Esophagus muscularis mucosa (tissue), 4 donors: ENCODE measurements around the gene ABTB2.

Source experiments
- EP300 ChIP-seq: sonication (generic); formaldehyde crosslinking; IDR thresholded peaks from one replicate; pipeline ENCODE4 v1.6.1; 2017; ENCODE audit warnings: antibody characterized with exemption
- POLR2AphosphoS5 ChIP-seq, 2 donors: sonication (generic); formaldehyde crosslinking; IDR thresholded peaks; one replicate each; pipeline ENCODE4 v1.6.1; 2017; ENCODE audit warnings: antibody characterized with exemption in 2 of 2
- TF ChIP-seq, protein P1 (sequence below), 3 experiments: fragments of 200-600 bp in 2 of 3; fragments of 450-650 bp in 1 of 3; sonication (generic) in 2 of 3; IDR thresholded peaks; one replicate each; pipeline ENCODE4 v1.5.1; 2017 to 2019; ENCODE audit warnings: antibody characterized with exemption in 3 of 3, mild to moderate bottlenecking in 2 of 3, moderate library complexity in 1 of 3

DNA sequence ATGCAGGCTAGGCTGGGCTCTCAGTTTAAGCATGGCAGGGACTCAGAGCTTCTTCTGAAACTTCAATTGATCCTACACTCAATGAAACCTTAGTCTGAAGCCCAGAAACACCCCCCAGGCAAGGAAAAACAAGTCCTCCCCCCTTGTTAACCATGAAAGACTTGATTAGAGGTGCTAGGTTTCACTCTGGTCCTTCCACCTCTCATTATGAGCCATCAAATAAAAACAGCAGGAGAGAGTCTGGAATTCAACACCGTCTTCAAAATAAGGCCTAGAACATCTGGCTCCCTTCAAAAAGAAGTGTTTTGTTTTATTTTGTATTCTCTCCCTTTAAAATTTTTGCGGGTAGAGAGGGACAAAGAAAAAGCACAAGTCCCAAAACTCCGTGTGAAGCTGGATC is 156.7 kb downstream of the ABTB2 start:
- TF ChIP-seq, protein P1, sequence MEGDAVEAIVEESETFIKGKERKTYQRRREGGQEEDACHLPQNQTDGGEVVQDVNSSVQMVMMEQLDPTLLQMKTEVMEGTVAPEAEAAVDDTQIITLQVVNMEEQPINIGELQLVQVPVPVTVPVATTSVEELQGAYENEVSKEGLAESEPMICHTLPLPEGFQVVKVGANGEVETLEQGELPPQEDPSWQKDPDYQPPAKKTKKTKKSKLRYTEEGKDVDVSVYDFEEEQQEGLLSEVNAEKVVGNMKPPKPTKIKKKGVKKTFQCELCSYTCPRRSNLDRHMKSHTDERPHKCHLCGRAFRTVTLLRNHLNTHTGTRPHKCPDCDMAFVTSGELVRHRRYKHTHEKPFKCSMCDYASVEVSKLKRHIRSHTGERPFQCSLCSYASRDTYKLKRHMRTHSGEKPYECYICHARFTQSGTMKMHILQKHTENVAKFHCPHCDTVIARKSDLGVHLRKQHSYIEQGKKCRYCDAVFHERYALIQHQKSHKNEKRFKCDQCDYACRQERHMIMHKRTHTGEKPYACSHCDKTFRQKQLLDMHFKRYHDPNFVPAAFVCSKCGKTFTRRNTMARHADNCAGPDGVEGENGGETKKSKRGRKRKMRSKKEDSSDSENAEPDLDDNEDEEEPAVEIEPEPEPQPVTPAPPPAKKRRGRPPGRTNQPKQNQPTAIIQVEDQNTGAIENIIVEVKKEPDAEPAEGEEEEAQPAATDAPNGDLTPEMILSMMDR (IDR thresholded peaks at IDR 0.05), result no peak
- TF ChIP-seq EP300, result no peak
- no peak for TF ChIP-seq POLR2AphosphoS5 (IDR thresholded peaks at IDR 0.05)
